HG03159 (cell line): ENCODE data around the gene TNFRSF18.
A peak's percentile ranks its signal among the peaks of the same experiment; 100 is the strongest.

Source experiments
- ATAC-seq: cut with Tn5 transposase; IDR thresholded peaks from one replicate; pipeline ENCODE4 v1.9.1; 2021; ENCODE audit warnings: mild to moderate bottlenecking, moderate library complexity; ENCODE audit not compliant: unreplicated experiment

The TNFRSF18 gene

GRCh38 chr1:1240822-1241587 is 34.6 kb upstream of the TNFRSF18 start:
- no peak for ATAC-seq

GRCh38 chr1:1240348-1240732 is 33.9 kb upstream of the TNFRSF18 start:
- no peak for ATAC-seq

- no peak for ATAC-seq
These were observed 33.4 kb upstream of the TNFRSF18 start for GRCh38 chr1:1239614-1240347.

- no peak for ATAC-seq
These were observed 32.8 kb upstream of the TNFRSF18 start for GRCh38 chr1:1239227-1239613.

GRCh38 chr1:1238702-1239178 is 32.3 kb upstream of the TNFRSF18 start:
- ATAC-seq: no peak

- ATAC-seq: no peak
These were observed 31.7 kb upstream of the TNFRSF18 start for GRCh38 chr1:1237874-1238701.

- no peak for ATAC-seq
These were observed 30.8 kb upstream of the TNFRSF18 start for GRCh38 chr1:1236945-1237873.

- no peak for ATAC-seq
These were observed 29.9 kb upstream of the TNFRSF18 start for GRCh38 chr1:1236176-1236763.

GRCh38 chr1:1235016-1235744 is 28.8 kb upstream of the TNFRSF18 start:
- ATAC-seq: no peak

- ATAC-seq: no peak
These were observed 27.9 kb upstream of the TNFRSF18 start for GRCh38 chr1:1234180-1234808.

GRCh38 chr1:1233567-1233892 is 27.1 kb upstream of the TNFRSF18 start:
- no peak for ATAC-seq

GRCh38 chr1:1232796-1233566 is 26.6 kb upstream of the TNFRSF18 start:
- ATAC-seq: no peak

GRCh38 chr1:1232208-1232795 is 25.9 kb upstream of the TNFRSF18 start, which contains the start of gene B3GALT6:
TSS of gene B3GALT6 (plus strand) at chr1:1232237. CDS start at chr1:1232279, 42 bp downstream.
- ATAC-seq: no peak

- ATAC-seq: peak; percentile 94
These were observed 25.2 kb upstream of the TNFRSF18 start, which contains the start of gene SDF4 for GRCh38 chr1:1231400-1232207. TSS of gene SDF4 (minus strand) at chr1:1232001. CDS start at chr1:1228772, 3,229 bp downstream.

GRCh38 chr1:1230656-1231399 is 24.4 kb upstream of the TNFRSF18 start:
- no peak for ATAC-seq

GRCh38 chr1:1229770-1230169 is 23.4 kb upstream of the TNFRSF18 start:
- no peak for ATAC-seq
